Stimulated activated naive CD4-positive, alpha-beta T cell (primary cell): Measurements from ENCODE around the gene SLC9A9.
"Not testable (repeated sequence)": the region's sequence is repeated elsewhere in the genome, so short reads cannot be mapped to it uniquely, and the experiment has no call there.

Source experiments
- DNase-seq, 6 experiments: peaks; one replicate each; lab custom pipeline; 2025; lab: John Stamatoyannopoulos, UW

The SLC9A9 gene

GRCh38 chr3:143283432-143284128 is 564.7 kb downstream of the SLC9A9 start:
- no peak for DNase-seq

DNA sequence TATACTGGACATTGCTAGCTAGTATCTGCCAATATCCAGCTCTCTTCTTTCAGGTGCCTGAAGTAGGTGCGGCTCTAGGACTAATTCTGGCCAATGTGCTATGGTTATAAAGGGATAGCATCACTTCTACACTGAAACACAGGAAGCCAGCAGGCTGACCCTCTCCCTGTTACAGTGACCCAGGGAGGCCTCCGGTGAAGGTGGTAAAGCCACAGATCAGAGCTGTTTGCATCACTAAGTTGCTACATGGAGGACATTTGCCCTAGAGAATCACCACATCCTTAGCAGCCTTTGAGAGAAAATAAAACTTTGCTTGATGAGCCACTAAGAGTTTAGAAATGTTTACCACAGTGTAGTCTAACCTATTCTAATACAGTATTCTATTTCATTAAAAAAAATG is 567.3 kb downstream of the SLC9A9 start:
- no peak for DNase-seq

- not testable (repeated sequence) for DNase-seq
Measured at GRCh38 chr3:143279567-143279966, 568.7 kb downstream of the SLC9A9 start.

- no peak for DNase-seq
Measured at GRCh38 chr3:143278721-143279120, 569.5 kb downstream of the SLC9A9 start.

- DNase-seq: no peak
Measured at GRCh38 chr3:143277531-143277930, 570.7 kb downstream of the SLC9A9 start.

DNA sequence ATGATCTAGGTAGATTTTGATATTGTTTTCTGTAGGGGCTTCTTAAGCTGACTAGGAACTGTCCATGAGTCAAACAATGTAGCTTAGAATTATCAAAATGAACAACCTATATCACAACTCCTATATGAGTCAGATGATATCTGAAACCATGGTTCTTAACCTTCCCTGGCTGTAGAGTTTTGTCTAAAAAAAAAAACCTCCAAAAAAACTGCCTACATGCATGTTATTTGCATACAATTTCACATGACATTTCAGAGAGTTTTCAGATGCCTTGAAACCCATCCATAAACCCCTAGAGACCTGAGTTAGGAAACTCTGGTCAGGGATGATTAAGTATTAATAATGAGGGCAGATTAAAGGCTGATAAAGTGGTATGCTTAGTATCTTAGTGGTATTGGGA is 571.7 kb downstream of the SLC9A9 start:
- no peak for DNase-seq

DNA sequence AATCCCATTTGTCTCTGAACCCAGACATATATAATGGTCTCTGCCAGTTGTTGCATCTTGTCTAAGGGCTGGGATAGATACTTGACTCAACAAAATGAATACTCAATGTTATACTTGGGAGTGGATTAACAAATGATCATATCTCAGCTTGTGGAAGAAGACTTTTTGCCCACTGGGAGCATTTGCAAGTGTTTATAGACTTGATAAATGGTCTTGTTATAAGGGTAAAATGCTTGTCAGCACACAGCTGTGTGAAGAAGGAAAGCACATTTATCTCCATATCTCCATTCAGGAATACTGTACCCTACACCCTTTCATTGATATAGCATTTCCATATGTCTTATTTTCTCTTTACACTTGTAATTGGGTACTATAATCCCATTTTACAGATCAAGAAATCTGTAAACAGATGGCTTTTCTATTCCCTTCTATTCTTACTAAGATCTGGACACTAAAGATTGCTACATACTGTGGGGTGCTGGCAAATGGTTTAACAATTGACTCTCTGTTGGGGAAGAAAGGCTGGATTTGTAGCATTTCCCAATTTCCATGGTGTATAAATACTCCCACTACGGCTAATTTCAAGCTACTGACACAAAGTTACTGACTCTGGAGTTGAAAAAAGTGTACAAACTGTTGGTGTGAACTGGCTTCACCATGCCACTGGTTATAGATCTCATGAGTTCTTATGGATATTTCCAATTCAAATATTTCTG is 574.1 kb downstream of the SLC9A9 start:
- DNase-seq: no peak

DNA sequence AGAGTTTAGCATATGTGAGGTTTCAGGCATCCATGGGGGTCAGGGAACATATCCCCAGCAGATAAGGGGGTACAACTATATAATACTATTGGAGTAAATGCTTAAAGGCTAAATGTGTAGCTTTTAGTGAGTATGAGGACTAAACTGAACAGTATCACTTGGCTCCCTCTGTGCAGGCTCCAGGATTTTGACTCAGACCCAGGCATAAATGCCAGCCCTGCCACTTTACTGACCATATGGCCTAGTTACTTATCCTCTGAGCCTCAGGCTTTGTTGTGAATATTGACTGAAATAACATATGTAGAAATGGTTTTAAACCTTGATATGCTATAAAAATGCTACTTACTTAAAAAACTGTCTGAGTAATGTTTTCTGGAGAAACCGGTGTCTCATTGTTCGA is 577.1 kb downstream of the SLC9A9 start:
- DNase-seq: no peak

DNA sequence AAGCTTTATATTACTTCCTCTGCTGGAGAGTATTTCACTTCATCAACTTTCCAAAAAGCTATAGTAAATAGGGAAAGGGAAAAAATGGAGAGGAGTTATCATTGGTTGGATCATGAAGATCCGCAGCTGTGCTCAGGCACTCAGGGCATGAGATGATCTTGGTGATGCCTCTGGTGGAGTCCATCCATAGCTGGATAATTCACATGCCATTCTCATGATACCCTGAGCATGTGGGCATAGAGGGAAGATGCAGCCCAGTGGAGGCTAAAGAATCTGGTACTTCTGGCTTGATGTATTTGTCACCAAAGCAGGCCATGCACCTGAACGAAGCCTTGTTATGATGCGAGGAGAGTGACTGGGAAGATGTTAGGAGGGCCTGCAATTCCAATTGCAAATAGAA is 578.5 kb downstream of the SLC9A9 start:
- no peak for DNase-seq

GRCh38 chr3:143267989-143268388 is 580.3 kb downstream of the SLC9A9 start:
- no peak for DNase-seq

DNA sequence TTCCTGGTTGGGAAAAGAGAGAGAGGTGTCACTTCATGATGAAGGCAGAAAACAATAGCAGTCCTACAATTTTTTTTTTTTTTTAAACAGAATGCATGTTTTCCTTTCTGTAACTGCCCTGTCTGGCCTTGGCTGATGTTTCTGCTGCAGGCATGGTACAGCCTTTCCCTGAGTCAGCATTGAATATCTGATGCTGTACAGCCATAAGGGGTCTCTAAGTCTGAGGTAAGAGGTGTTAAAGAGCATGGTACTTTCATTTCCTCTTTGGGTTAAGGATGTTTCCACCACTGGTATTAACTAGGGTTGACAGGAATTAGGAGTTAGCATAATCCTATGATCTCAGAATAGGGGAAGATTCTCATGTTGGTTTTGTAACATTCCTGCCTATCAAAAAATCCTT is 581.3 kb downstream of the SLC9A9 start:
- no peak for DNase-seq

GRCh38 chr3:143266511-143266910 is 581.8 kb downstream of the SLC9A9 start:
- no peak for DNase-seq

GRCh38 chr3:143265501-143266070 is 582.7 kb downstream of the SLC9A9 start:
- no peak for DNase-seq

GRCh38 chr3:143263852-143264513 is 584.3 kb downstream of the SLC9A9 start:
- no peak for DNase-seq

GRCh38 chr3:143261848-143262247 is 586.4 kb downstream of the SLC9A9 start:
- no peak for DNase-seq

DNA sequence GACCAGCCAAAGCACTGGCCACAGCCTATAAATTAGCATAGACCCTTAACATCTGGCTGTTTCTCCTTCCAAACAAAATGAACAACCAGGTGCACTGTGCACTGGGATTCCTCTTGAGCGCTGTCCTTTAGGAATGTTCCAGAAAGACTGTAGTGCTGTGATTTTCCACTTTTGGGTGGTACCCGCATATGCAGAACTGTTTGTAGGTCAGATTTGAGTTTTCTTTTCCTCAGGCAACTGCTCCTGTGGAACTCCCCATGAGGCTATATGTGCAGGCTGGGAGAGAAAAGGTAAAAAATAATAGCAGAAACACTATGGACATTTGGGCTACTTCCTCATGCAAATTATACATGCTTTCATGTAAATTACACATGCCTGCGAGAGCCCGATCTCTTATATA is 589.6 kb downstream of the SLC9A9 start:
- DNase-seq: no peak

GRCh38 chr3:143256416-143256815 is 591.9 kb downstream of the SLC9A9 start:
- no peak for DNase-seq

DNA sequence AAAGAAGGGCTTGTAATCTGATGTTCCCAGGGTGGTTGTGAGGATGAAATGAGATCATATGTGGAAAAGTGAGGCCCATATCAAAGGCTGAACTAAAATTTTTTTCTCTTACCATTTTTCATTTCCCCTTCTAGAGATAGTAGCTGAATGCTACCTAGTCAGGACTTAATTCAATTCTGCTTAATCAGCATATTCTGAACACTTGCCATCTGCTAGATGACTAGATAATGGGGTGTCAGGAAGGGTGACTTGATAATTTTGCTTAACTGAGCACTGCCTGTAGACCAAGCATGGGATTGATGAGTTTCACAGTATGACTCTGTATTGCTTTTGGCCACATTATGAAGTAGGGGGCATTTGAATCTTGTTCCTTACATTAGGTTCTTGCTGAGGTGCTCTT is 592.5 kb downstream of the SLC9A9 start:
- no peak for DNase-seq

DNA sequence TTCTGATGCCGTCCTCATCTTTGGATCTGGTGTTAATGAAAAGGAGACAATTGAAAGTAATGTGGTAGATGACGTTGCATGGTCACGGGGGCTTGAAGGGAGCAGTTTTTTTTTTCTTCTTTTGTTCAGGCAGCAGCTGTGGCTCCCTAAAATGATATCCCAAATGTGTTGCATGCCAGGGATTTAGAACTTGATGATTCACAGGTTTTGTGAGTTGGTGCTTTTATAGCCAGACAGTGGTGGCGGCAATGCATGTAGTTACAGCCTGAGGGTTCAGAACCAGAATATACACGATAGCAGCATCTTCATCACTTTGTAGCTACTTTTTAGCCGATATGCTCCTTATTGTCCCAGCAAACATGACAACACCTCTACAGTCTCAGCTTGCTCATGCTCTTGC is 595.3 kb downstream of the SLC9A9 start:
- DNase-seq: no peak

- no peak for DNase-seq
Measured at GRCh38 chr3:143249014-143249413, 599.3 kb downstream of the SLC9A9 start.

- DNase-seq: no peak
Measured at GRCh38 chr3:143247073-143247472, 601.2 kb downstream of the SLC9A9 start.

GRCh38 chr3:143245692-143246091 is 602.6 kb downstream of the SLC9A9 start:
- no peak for DNase-seq

DNA sequence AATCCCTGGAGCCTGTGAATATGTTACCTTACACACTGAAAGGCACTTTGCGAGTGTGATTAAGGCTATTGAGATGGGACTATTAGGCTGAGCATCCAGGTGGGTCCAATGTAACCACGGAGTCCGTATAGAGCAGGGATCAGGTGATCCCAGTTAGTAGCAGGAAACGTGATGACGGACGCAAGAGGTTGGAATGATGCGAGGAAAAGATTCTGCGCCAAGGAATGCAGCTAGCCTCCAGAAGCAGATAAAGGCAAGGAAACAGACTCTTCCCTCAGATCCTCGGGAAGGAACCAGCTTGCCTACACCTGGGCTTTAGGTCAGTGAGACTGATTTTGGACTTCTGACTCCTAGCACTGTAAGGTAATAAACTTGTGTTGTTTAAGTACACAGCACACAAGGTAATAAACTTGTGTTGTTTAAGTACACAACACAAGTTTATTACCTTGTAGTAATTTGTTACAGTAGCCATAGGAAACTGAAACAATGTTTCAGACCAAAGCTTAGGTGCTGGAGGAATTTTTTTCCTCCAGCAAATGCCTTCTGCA is 603.7 kb downstream of the SLC9A9 start:
- DNase-seq: no peak
